Measurements from ENCODE around the gene HIRA. TPM values are rescaled to one million over a fixed set of nuclear protein-coding genes. Genes with fewer than 3 reads are reported as not detected.

HIRA gene
- total and polyA plus RNA-seq, 9 of the 15 experiments (the other 6 are each of a cell fraction or from before 2014, with no cell fraction given) = 0.96 to 132 (median 58.4) TPM

- TF ChIP-seq, protein P1, sequence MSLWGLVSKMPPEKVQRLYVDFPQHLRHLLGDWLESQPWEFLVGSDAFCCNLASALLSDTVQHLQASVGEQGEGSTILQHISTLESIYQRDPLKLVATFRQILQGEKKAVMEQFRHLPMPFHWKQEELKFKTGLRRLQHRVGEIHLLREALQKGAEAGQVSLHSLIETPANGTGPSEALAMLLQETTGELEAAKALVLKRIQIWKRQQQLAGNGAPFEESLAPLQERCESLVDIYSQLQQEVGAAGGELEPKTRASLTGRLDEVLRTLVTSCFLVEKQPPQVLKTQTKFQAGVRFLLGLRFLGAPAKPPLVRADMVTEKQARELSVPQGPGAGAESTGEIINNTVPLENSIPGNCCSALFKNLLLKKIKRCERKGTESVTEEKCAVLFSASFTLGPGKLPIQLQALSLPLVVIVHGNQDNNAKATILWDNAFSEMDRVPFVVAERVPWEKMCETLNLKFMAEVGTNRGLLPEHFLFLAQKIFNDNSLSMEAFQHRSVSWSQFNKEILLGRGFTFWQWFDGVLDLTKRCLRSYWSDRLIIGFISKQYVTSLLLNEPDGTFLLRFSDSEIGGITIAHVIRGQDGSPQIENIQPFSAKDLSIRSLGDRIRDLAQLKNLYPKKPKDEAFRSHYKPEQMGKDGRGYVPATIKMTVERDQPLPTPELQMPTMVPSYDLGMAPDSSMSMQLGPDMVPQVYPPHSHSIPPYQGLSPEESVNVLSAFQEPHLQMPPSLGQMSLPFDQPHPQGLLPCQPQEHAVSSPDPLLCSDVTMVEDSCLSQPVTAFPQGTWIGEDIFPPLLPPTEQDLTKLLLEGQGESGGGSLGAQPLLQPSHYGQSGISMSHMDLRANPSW (CRISPR knock-in tag; IDR thresholded peaks at IDR 0.05) = no peak
- TF ChIP-seq E4F1 (CRISPR knock-in tag; IDR thresholded peaks at IDR 0.05; ENCODE audit: borderline replicate concordance) = peak; percentile 68; the same call in 1 of the 2 replicates
- no peak for TF ChIP-seq NR2C2 (CRISPR knock-in tag; IDR thresholded peaks at IDR 0.05)
- no peak for TF ChIP-seq NR2C2 (tag; IDR thresholded peaks at IDR 0.05)
- no peak for TF ChIP-seq NFRKB (IDR thresholded peaks at IDR 0.05; ENCODE audit: low read depth)
- TF ChIP-seq ZNF133 (CRISPR knock-in tag; IDR thresholded peaks at IDR 0.05) = no peak
- no peak for TF ChIP-seq THAP7 (CRISPR knock-in tag; IDR thresholded peaks at IDR 0.05)
- TF ChIP-seq, protein P2, sequence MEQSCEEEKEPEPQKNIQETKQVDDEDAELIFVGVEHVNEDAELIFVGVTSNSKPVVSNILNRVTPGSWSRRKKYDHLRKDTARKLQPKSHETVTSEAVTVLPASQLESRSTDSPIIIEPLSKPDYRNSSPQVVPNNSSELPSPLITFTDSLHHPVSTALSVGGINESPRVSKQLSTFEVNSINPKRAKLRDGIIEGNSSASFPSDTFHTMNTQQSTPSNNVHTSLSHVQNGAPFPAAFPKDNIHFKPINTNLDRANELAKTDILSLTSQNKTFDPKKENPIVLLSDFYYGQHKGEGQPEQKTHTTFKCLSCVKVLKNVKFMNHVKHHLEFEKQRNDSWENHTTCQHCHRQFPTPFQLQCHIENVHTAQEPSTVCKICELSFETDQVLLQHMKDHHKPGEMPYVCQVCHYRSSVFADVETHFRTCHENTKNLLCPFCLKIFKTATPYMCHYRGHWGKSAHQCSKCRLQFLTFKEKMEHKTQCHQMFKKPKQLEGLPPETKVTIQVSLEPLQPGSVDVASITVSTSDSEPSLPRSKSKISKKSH (CRISPR knock-in tag; IDR thresholded peaks at IDR 0.05) = no peak
- TF ChIP-seq ZNF586 (CRISPR knock-in tag; conservative IDR thresholded peaks at IDR 0.05) = no peak
- TF ChIP-seq LCOR (CRISPR knock-in tag; IDR thresholded peaks at IDR 0.05) = peak; percentile 25; the same call in 1 of the 2 replicates
- TF ChIP-seq PHB2 (IDR thresholded peaks at IDR 0.05; ENCODE audit: low read depth) = no peak
- TF ChIP-seq, protein P3, sequence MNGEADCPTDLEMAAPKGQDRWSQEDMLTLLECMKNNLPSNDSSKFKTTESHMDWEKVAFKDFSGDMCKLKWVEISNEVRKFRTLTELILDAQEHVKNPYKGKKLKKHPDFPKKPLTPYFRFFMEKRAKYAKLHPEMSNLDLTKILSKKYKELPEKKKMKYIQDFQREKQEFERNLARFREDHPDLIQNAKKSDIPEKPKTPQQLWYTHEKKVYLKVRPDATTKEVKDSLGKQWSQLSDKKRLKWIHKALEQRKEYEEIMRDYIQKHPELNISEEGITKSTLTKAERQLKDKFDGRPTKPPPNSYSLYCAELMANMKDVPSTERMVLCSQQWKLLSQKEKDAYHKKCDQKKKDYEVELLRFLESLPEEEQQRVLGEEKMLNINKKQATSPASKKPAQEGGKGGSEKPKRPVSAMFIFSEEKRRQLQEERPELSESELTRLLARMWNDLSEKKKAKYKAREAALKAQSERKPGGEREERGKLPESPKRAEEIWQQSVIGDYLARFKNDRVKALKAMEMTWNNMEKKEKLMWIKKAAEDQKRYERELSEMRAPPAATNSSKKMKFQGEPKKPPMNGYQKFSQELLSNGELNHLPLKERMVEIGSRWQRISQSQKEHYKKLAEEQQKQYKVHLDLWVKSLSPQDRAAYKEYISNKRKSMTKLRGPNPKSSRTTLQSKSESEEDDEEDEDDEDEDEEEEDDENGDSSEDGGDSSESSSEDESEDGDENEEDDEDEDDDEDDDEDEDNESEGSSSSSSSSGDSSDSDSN (IDR thresholded peaks at IDR 0.05; ENCODE audit: borderline replicate concordance in 1 of 2, low read depth in 2 of 2, low read length in 2 of 2) = no peak
- TF ChIP-seq DEAF1 (CRISPR knock-in tag; IDR thresholded peaks at IDR 0.05) = no peak
- TF ChIP-seq, protein P4, sequence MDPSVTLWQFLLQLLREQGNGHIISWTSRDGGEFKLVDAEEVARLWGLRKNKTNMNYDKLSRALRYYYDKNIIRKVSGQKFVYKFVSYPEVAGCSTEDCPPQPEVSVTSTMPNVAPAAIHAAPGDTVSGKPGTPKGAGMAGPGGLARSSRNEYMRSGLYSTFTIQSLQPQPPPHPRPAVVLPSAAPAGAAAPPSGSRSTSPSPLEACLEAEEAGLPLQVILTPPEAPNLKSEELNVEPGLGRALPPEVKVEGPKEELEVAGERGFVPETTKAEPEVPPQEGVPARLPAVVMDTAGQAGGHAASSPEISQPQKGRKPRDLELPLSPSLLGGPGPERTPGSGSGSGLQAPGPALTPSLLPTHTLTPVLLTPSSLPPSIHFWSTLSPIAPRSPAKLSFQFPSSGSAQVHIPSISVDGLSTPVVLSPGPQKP (CRISPR knock-in tag; IDR thresholded peaks at IDR 0.05) = no peak
- no peak for TF ChIP-seq ZNF583 (CRISPR knock-in tag; IDR thresholded peaks at IDR 0.05)
- 0 out of 2 replicates have a peak, but pooled peaks have one; percentile 50 for TF ChIP-seq TSC22D4 (tag; IDR thresholded peaks at IDR 0.05)
These were observed 31.5 kb upstream of the HIRA start (continued) for GRCh38 chr22:19463008-19463407.
